K562 (cell line): ENCODE results near the gene TXNRD2. TPM values are rescaled to one million over a fixed set of nuclear protein-coding genes. Genes with fewer than 3 reads are reported as not detected.

Experiments used
- AFF4 ChIP-seq: sonication (generic); formaldehyde crosslinking; IDR thresholded peaks from 2 replicates; pipeline ENCODE4 v1.8.0; 2023; ENCODE audit warnings: mild to moderate bottlenecking, missing genetic modification reagents
- CBFB ChIP-seq: sonication (generic); formaldehyde crosslinking; IDR thresholded peaks from 2 replicates; pipeline ENCODE4 v1.4.0; 2020; ENCODE audit warnings: mild to moderate bottlenecking, missing genetic modification reagents
- EHMT2 ChIP-seq: fragments of 450-650 bp; IDR thresholded peaks from 2 replicates; pipeline ENCODE4 v1.6.1; 2018; ENCODE audit warnings: antibody characterized with exemption
- ESRRA ChIP-seq: fragments of 450-650 bp; IDR thresholded peaks from 2 replicates; pipeline ENCODE4 v1.6.1; 2014; ENCODE audit warnings: low read depth, mild to moderate bottlenecking, moderate library complexity, borderline replicate concordance
- ETS1 ChIP-seq: conservative IDR thresholded peaks from 2 replicates; pipeline ENCODE4 v1.6.1; 2011; ENCODE audit warnings: low read depth, mild to moderate bottlenecking, low read length; ENCODE audit not compliant: control insufficient read depth
- FOXA3 ChIP-seq, 2 experiments: fragments of 450-650 bp in 1 of 2; sonication (generic) in 1 of 2; formaldehyde crosslinking; IDR thresholded peaks in 1 of 2; conservative IDR thresholded peaks in 1 of 2; 2 replicates each; pipeline versions ENCODE4 v1.4.0 to v1.8.0; 2020 to 2022; ENCODE audit warnings: mild to moderate bottlenecking in 2 of 2, missing genetic modification reagents in 1 of 2
- GATA2 ChIP-seq: sonication (generic); formaldehyde crosslinking; IDR thresholded peaks from 2 replicates; pipeline ENCODE4 v1.4.0; 2020; ENCODE audit warnings: mild to moderate bottlenecking, missing genetic modification reagents
- HMBOX1 ChIP-seq: sonication (generic); IDR thresholded peaks from 2 replicates; pipeline ENCODE4 v1.6.1; 2016
- IRF2 ChIP-seq: sonication (generic); formaldehyde crosslinking; IDR thresholded peaks from 2 replicates; pipeline ENCODE4 v1.8.1; 2022; ENCODE audit warnings: mild to moderate bottlenecking, missing genetic modification reagents
- JUN ChIP-seq, 2 experiments: sonication (generic) in 1 of 2; formaldehyde crosslinking in 1 of 2; IDR thresholded peaks; 2 replicates each; pipeline versions ENCODE4 v1.6.1 to v1.8.0; 2012 to 2022; ENCODE audit warnings: borderline replicate concordance in 2 of 2, mild to moderate bottlenecking in 2 of 2, improper control_type of control experiment in 1 of 2, low read depth in 1 of 2, low read length in 1 of 2, missing genetic modification reagents in 1 of 2
- KHSRP ChIP-seq: fragments of 450-650 bp; IDR thresholded peaks from 2 replicates; pipeline ENCODE4 v1.6.1; 2017
- MECOM ChIP-seq: fragments of 250-450 bp; sonication (Bioruptor Pico); IDR thresholded peaks from 2 replicates; pipeline ENCODE4 v1.8.0; 2022; ENCODE audit warnings: inconsistent platforms
- NELFE ChIP-seq: IDR thresholded peaks from 2 replicates; pipeline ENCODE4 v1.6.1; 2011; ENCODE audit warnings: mild to moderate bottlenecking; ENCODE audit not compliant: insufficient read depth, insufficient read length
- NFE2L1 ChIP-seq: fragments of 450-650 bp; IDR thresholded peaks from 2 replicates; pipeline ENCODE4 v1.6.1; 2016; ENCODE audit warnings: missing genetic modification characterization, low read depth, mild to moderate bottlenecking, missing compliant biosample characterization, moderate library complexity, borderline replicate concordance
- PRMT5 ChIP-seq: sonication (generic); formaldehyde crosslinking; IDR thresholded peaks from 2 replicates; pipeline ENCODE4 v1.5.0; 2020; ENCODE audit warnings: missing genetic modification reagents
- RFX5 ChIP-seq: IDR thresholded peaks from 2 replicates; pipeline ENCODE4 v1.6.1; 2011; ENCODE audit warnings: low read depth, mild to moderate bottlenecking, improper control_type of control experiment, low read length
- SP2 ChIP-seq: IDR thresholded peaks from 2 replicates; pipeline ENCODE4 v1.6.1; 2011; ENCODE audit warnings: mild to moderate bottlenecking, low read depth, low read length, moderate library complexity; ENCODE audit not compliant: poor library complexity, severe bottlenecking; ENCODE audit errors: extremely low read depth
- TRIM28 ChIP-seq: fragments of 450-650 bp; IDR thresholded peaks from 2 replicates; pipeline ENCODE4 v1.6.1; 2017
- WHSC1 ChIP-seq: IDR thresholded peaks from one replicate; pipeline ENCODE4 v1.6.1; 2012; ENCODE audit warnings: low read length, control low read depth, inconsistent platforms
- ZBED1 ChIP-seq: IDR thresholded peaks from 2 replicates; pipeline ENCODE4 v1.6.1; 2014
- ZBTB8A ChIP-seq: fragments of 450-650 bp; IDR thresholded peaks from 2 replicates; pipeline ENCODE4 v1.6.1; 2018; ENCODE audit warnings: mild to moderate bottlenecking, moderate library complexity; ENCODE audit not compliant: partially characterized antibody
- ZC3H4 ChIP-seq: sonication (generic); formaldehyde crosslinking; IDR thresholded peaks from 2 replicates; pipeline ENCODE4 v1.9.0; 2021; ENCODE audit warnings: missing genetic modification reagents, borderline replicate concordance
- polyA plus RNA-seq, 8 experiments: library from polyadenylated mRNA; depleted of rRNA in 4 of 8; stranded (reverse) in 5 of 8; unstranded in 3 of 8; fragments of >200 nt; fragmentation: Nextera tagmentation in 2 of 8; fragmentation: Illumina TruSeq in 1 of 8; extraction: Ambion mirVana in 2 of 8; extraction: Trizol in 1 of 8; gene quantifications; 2 replicates each; pipeline versions ENCODE4 v1.2.1 to v1.2.3, GENCODE V29; 2011 to 2014; ENCODE audit warnings: inconsistent platforms in 1 of 8, missing spikeins in 1 of 8
- total RNA-seq, 7 experiments: library from RNA; depleted of rRNA in 6 of 7; stranded (reverse); fragments of >200 nt in 6 of 7; fragmentation: Illumina TruSeq in 2 of 7; extraction: Trizol in 2 of 7; gene quantifications; 2 replicates each; pipeline versions ENCODE4 v1.2.1 to v1.2.3, GENCODE V29; 2011 to 2021; ENCODE audit warnings: low replicate concordance in 1 of 7

TXNRD2 gene
- total and polyA plus RNA-seq, 9 of the 15 experiments (the other 6 are each of a cell fraction or from before 2014, with no cell fraction given): 3.3 to 80.2 (median 49.4) TPM

- TF ChIP-seq JUN (IDR thresholded peaks at IDR 0.05; ENCODE audit: borderline replicate concordance, low read depth, low read length) (no peak), JUN (CRISPR knock-in tag; IDR thresholded peaks at IDR 0.05; ENCODE audit: borderline replicate concordance) (no peak), HMBOX1 (no peak; the same call in 1 of the 2 replicates), ETS1 (0 out of 2 replicates have a peak, but pooled peaks have one; percentile 38), RFX5 (no peak), WHSC1 (peak; percentile 52), NELFE (no peak), EHMT2 (no peak), ZBED1 (no peak), ZBTB8A (no peak), CBFB (no peak), GATA2 (CRISPR knock-in tag) (no peak), IRF2 (no peak), ESRRA (peak; percentile 42; the same call in 1 of the 2 replicates), AFF4 (CRISPR knock-in tag) (no peak), NFE2L1 (tag) (no peak), MECOM (CRISPR knock-in tag) (no peak), TRIM28 (no peak), KHSRP (no peak), ZC3H4 (no peak), FOXA3 (CRISPR knock-in tag; conservative IDR thresholded peaks at IDR 0.05 in 1 of 2, IDR thresholded peaks at IDR 0.05 in 1 of 2) (no peak), SP2 (no peak), PRMT5 (no peak)
Measured at GRCh38 chr22:19887256-19887985, 54.2 kb downstream of the TXNRD2 start (continued).
